NCI-H2196 (cell line): ENCODE results near the gene GSDMA.
"Not testable (repeated sequence)": the region's sequence is repeated elsewhere in the genome, so short reads cannot be mapped to it uniquely, and the experiment has no call there.

Experiments
- DNase-seq: peaks from one replicate; lab custom pipeline; 2025; ENCODE audit not compliant: unreplicated experiment; lab: John Stamatoyannopoulos, UW

Gene GSDMA

GRCh38 chr17:39929646-39930407 lies 33.0 kb upstream of the GSDMA start:
- DNase-seq = no peak

GRCh38 chr17:39933912-39934311 lies 28.9 kb upstream of the GSDMA start:
- no peak for DNase-seq

GRCh38 chr17:39934324-39934723 lies 28.5 kb upstream of the GSDMA start:
- no peak for DNase-seq

- no peak for DNase-seq
These were observed 26.9 kb upstream of the GSDMA start for GRCh38 chr17:39935909-39936308.

- DNase-seq = no peak
These were observed 25.4 kb upstream of the GSDMA start for GRCh38 chr17:39937447-39937846.

- DNase-seq = no peak
These were observed 24.5 kb upstream of the GSDMA start for GRCh38 chr17:39938140-39938869.

- DNase-seq = no peak
These were observed 23.7 kb upstream of the GSDMA start for GRCh38 chr17:39939106-39939505.

GRCh38 chr17:39939588-39940419 lies 23.0 kb upstream of the GSDMA start:
- no peak for DNase-seq

- peak; percentile 40 for DNase-seq
These were observed 19.0 kb upstream of the GSDMA start for GRCh38 chr17:39943702-39944392.

GRCh38 chr17:39944393-39944711 lies 18.5 kb upstream of the GSDMA start:
- DNase-seq = no peak

GRCh38 chr17:39946551-39947330 lies 16.1 kb upstream of the GSDMA start:
- DNase-seq = no peak

GRCh38 chr17:39948489-39948828 lies 14.3 kb upstream of the GSDMA start:
- not testable (repeated sequence) for DNase-seq

- DNase-seq = no peak
These were observed 13.8 kb upstream of the GSDMA start for GRCh38 chr17:39949028-39949427.

- no peak for DNase-seq
These were observed 11.9 kb upstream of the GSDMA start for GRCh38 chr17:39950871-39951348.

- no peak for DNase-seq
These were observed 10.7 kb upstream of the GSDMA start for GRCh38 chr17:39951924-39952679.

- peak; percentile 84 for DNase-seq
These were observed 9.9 kb upstream of the GSDMA start for GRCh38 chr17:39952680-39953470.

GRCh38 chr17:39953471-39953888 lies 9.3 kb upstream of the GSDMA start:
- DNase-seq = no peak

- DNase-seq = no peak
These were observed 7.9 kb upstream of the GSDMA start for GRCh38 chr17:39954876-39955275.

- no peak for DNase-seq
These were observed 7.0 kb upstream of the GSDMA start for GRCh38 chr17:39955726-39956225.
